Hematopoietic multipotent progenitor cell (in vitro differentiated cells): ENCODE measurements around the gene POLDIP3. TPM values are rescaled to one million over a fixed set of nuclear protein-coding genes. Genes with fewer than 3 reads are reported as not detected.
"Not testable (repeated sequence)": the region's sequence is repeated elsewhere in the genome, so short reads cannot be mapped to it uniquely, and the experiment has no call there.

Source experiments
- DNase-seq, 3 donors: peaks; one replicate each; pipeline ENCODE4 v3.0.0-alpha.2; 2011 to 2015; ENCODE audit warnings: low read depth in 2 of 3, low spot score in 2 of 3
- total RNA-seq: library from RNA; depleted of rRNA; stranded (reverse); fragments of >200 nt; gene quantifications from one replicate; pipeline ENCODE4 v1.2.3, GENCODE V29; 2012

Gene POLDIP3
- total RNA-seq, 1 donor, result 37.4 TPM

- DNase-seq, result no peak
Measured at GRCh38 chr22:42562684-42563083, 52.0 kb downstream of the POLDIP3 start.

DNA sequence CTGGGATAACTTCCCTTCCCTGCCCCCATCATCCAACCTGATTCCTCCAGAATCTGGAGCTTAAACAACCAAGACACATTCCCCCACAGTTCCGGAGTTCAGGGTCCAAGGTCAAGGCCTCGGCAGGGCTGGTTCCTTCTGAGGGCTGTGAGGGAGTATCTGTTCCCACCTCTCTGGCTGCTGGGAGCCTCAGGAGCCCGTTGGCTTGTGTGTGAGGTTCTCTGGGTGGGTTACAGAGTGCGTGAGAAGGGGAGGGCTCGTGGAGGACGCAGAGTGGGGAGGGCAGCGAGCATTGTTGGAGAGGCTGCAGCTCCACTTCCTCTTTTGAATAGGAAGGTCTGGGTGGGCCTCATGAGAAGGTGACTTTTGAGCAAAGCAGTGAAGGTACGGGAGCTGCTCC lies 52.4 kb downstream of the POLDIP3 start:
- DNase-seq, result peak in 2 of 3 donors; percentile 49 to 71

- no peak for DNase-seq
Measured at GRCh38 chr22:42561856-42562255, 52.8 kb downstream of the POLDIP3 start.

GRCh38 chr22:42560781-42561180 lies 53.9 kb downstream of the POLDIP3 start:
- DNase-seq, result peak in 2 of 3 donors; percentile 26 to 36

DNA sequence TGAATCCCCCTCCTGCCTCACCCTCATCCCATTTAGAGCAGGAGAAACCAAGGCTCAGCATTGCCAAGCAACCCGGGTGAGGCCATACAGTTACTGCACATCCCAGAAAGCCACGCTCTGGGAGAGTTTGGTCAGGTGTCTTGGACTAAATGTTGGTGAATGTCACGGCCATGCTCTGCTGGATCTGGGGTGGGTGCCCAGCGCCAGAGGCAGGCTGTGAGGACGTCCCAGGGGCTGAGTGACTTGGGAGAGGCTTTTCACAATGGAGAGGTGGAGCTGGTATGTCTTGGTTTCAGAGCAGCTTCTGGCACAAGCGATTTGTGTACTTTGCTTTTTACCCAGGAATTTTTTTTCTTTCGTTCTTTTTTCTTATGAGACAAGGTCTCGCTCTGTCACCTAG lies 54.3 kb downstream of the POLDIP3 start:
- DNase-seq, result no peak

DNA sequence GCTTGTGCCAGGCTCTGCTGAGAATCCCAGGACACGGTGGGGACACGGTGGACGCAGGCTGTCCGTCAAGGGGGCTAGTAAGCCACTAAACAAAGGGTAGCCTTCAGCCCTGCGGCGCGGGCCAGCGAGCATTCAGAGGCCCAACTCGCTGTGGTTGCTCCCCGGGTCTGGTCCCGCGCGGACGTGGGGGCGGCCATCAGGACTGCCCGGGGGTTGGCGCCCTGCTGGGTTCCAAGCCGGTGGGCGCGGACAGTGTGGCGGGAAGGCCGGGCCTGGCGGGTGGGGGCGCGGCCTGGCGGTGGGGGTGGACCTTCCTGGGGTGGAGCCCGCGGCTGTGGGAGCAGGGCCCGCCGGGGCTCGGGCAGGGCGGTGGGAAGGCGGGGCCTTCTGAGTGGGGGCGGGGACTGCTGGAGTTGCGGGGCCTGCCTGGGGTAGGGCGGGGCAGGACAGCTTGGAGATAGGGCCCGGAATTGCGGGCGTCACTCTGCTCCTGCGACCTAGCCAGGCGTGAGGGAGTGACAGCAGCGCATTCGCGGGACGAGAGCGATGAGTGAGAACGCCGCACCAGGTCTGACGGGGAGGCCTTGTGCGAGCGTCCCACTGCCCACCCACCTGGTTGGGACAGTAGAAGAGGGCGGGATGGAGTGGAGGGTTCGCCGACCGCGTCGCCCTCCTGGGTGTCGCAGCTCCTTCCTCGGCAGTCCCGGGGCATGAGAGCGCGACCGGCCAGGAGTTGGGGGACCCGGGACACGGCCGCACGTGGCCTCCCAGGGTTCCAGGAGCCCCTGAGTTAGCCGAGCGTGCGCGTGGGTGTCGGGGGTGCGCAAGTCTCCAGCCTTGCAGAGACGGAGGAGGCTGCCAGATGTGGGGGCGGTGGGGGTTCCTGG lies 61.0 kb downstream of the POLDIP3 start, which contains the start of gene SERHL2:
Gene SERHL2, plus strand, starts transcription at position 482 of the 887 bp plus-strand sequence. Its CDS starts 65 bp downstream, at position 547.
- peak; percentile 68 to 86 (median 83) for DNase-seq

GRCh38 chr22:42552294-42552647 lies 62.4 kb downstream of the POLDIP3 start:
- DNase-seq, result not testable (repeated sequence)

- DNase-seq, result no peak
Measured at GRCh38 chr22:42549331-42550060, 65.2 kb downstream of the POLDIP3 start.

DNA sequence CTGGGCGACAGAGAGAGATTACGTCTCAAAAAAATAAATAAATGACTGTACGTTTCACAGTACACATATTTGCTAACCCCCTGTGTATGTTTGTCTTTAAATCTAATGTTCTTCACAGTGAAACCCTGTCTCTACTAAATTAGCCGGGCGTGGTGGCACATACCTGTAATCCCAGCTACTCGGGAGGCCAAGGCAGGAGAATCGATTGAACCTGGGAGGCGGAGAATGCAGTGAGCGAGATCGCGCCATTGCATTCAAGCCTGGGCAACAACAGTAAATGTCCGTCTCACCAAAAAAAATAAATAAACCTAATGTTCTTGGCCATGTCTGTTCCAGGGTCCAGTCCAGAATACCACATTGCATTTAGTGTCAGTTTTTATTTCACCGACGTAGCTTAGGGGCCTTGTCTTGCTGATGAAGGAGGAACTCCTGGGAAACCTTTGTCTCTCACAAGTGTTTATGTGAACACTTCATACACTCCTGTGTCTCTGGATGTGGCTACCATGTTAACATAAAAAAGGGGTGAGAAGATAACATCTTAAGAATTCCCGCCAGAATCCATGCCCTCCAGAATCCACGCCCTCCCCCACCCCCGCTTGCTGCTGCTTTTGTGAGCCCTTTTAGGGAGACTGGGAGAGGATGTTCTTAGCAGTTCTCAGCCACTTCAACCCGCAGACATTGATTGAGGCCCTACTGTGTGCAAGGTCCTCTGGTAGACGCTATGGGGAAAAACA lies 65.9 kb downstream of the POLDIP3 start:
- no peak for DNase-seq

DNA sequence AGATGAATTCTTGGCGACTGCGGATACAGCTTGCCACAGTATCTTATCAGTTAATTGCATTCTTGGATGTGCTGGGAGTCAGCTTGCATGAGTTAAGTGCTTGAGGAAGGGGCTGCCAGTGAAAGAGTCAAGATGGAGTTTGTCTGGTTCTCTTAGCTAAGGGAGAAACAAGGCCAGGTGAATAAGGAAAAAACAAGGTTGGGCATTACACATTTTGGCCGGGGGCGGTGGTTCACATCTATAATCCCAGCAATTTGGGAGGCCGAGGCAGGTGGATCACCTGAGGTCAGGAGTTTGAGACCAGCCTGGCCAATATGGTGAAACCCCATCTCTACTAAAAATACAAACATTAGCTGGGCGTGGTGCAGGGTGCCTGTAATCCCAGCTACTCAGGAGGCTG lies 66.6 kb downstream of the POLDIP3 start:
- not testable (repeated sequence) for DNase-seq

DNA sequence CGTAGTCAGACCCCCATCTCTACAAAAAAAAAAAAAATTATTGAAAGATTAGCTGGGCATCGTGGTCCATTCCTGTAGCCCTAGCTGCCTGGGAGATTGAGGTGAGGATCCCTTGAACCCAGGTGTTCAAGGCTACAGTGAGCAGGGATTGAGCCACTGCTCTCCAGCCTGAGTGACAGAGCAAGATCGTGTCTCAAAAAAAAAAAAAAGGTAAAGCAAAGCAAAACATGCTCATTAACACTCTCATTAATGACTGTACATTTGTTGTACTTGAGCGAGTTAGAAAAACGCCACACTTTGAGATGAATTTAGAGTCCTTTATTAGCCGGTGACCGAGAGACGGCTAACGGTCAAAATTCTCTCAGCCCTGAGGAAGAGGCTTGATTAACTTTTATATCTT lies 67.1 kb downstream of the POLDIP3 start:
- no peak for DNase-seq

GRCh38 chr22:42544686-42545085 lies 70.0 kb downstream of the POLDIP3 start:
- no peak for DNase-seq

DNA sequence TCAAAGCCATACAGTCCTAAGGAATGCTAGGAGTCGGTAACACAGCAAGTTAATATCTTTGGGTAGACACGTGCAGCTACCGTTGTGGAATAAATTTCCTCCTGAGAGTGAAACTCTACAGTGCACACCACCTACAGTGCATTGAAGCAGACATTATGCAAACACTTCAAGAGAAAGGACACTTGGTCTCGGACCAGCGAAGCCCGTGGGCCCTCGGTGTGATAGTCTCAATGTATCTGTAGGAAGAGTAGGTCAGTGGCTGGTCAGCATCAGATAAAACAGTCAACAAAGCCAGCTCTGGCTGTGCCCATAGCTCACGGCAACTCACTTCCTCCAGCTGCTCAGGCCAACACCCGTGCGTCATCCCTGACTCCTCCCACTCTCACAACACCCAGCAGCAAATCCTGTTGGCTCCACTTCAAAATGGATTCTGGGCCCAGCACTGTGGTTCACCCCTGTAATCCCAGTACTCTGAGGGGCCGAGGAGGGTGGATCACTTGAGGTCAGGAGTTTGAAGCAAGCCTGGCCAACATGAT lies 75.4 kb downstream of the POLDIP3 start:
- not testable (repeated sequence) for DNase-seq

- DNase-seq, result not testable (repeated sequence)
Measured at GRCh38 chr22:42537199-42537831, 77.4 kb downstream of the POLDIP3 start.

- not testable (repeated sequence) for DNase-seq
Measured at GRCh38 chr22:42536634-42537033, 78.0 kb downstream of the POLDIP3 start.

- DNase-seq, result no peak
Measured at GRCh38 chr22:42536166-42536565, 78.5 kb downstream of the POLDIP3 start.

DNA sequence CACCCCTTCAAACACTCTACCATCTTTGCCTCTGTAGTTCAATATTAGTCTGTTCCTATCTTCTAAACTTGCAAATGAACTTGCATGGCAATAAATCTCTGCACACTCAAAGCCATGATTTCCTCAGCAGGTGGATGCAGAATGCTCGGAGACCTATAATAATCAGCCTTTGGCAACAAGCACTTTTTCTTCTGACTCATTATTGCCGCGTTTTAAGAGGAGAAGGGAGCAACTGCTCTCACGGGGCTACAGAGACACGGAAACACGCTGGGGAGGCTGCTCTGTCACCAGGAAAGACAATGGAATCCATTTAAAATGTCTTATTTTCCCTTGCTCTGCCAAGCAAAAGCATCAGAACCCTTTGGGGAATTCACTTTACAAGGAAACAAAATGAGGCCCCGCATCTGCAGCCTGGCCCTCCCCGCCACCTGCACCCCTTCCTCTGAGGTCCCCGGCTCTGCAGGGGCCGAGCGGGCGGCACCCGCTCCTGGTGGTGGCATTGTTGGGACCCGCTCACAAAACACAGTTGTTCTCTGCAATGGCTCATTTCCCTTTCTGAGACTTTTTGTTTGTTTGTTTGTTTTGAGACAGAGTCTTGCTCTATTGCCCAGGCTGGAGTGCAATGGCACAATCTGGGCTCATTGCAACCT lies 79.5 kb downstream of the POLDIP3 start:
- not testable (repeated sequence) for DNase-seq
